K562 (cell line): ENCODE measurements around the gene AQR. TPM values are rescaled to one million over a fixed set of nuclear protein-coding genes. Genes with fewer than 3 reads are reported as not detected.

Source experiments
- BCOR ChIP-seq: fragments of 450-650 bp; IDR thresholded peaks from 2 replicates; pipeline ENCODE4 v1.6.1; 2016
- CHD2 ChIP-seq: IDR thresholded peaks from 2 replicates; pipeline ENCODE4 v1.6.1; 2011; ENCODE audit warnings: low read depth, low read length
- CHD7 ChIP-seq: fragments of 200-600 bp; sonication (generic); IDR thresholded peaks from one replicate; pipeline ENCODE4 v1.6.1; 2012; ENCODE audit warnings: mild to moderate bottlenecking, low read depth, low read length, inconsistent platforms
- GATAD2B ChIP-seq: fragments of 450-650 bp; IDR thresholded peaks from 2 replicates; pipeline ENCODE4 v1.6.1; 2017; ENCODE audit warnings: mild to moderate bottlenecking, borderline replicate concordance
- NCOR1 ChIP-seq: fragments of 450-650 bp; IDR thresholded peaks from 2 replicates; pipeline ENCODE4 v1.6.1; 2016; ENCODE audit warnings: mild to moderate bottlenecking, moderate library complexity
- RCOR1 ChIP-seq, 2 experiments: IDR thresholded peaks; 2 replicates each; pipeline ENCODE4 v1.6.1; 2012; ENCODE audit warnings: low read depth in 2 of 2, low read length in 2 of 2, borderline replicate concordance in 1 of 2, improper control_type of control experiment in 1 of 2
- ZNF407 ChIP-seq: fragments of 450-650 bp; IDR thresholded peaks from 2 replicates; pipeline ENCODE4 v1.6.1; 2016; ENCODE audit warnings: low read depth
- ZNF830 ChIP-seq: fragments of 250-450 bp; sonication (Bioruptor Pico); IDR thresholded peaks from 2 replicates; pipeline ENCODE4 v1.5.0; 2021; ENCODE audit warnings: mild to moderate bottlenecking
- polyA plus RNA-seq, 8 experiments: library from polyadenylated mRNA; depleted of rRNA in 4 of 8; stranded (reverse) in 5 of 8; unstranded in 3 of 8; fragments of >200 nt; fragmentation: Nextera tagmentation in 2 of 8; fragmentation: Illumina TruSeq in 1 of 8; extraction: Ambion mirVana in 2 of 8; extraction: Trizol in 1 of 8; gene quantifications; 2 replicates each; pipeline versions ENCODE4 v1.2.1 to v1.2.3, GENCODE V29; 2011 to 2014; ENCODE audit warnings: inconsistent platforms in 1 of 8, missing spikeins in 1 of 8
- total RNA-seq, 7 experiments: library from RNA; depleted of rRNA in 6 of 7; stranded (reverse); fragments of >200 nt in 6 of 7; fragmentation: Illumina TruSeq in 2 of 7; extraction: Trizol in 2 of 7; gene quantifications; 2 replicates each; pipeline versions ENCODE4 v1.2.1 to v1.2.3, GENCODE V29; 2011 to 2021; ENCODE audit warnings: low replicate concordance in 1 of 7

The AQR gene
- total and polyA plus RNA-seq, 9 of the 15 experiments (the other 6 are each of a cell fraction or from before 2014, with no cell fraction given): 22.0 to 62.9 (median 39.3) TPM

GRCh38 chr15:34969340-34970097 lies at the start of gene AQR (continued):
- TF ChIP-seq CHD7: no peak
- no peak for TF ChIP-seq ZNF407
- TF ChIP-seq GATAD2B: no peak
- TF ChIP-seq NCOR1: peak; percentile 7; the same call in 1 of the 2 replicates
- TF ChIP-seq ZNF830 (CRISPR knock-in tag): no peak
- peak; percentile 27; the same call in 1 of the 2 replicates for TF ChIP-seq CHD2
- no peak for TF ChIP-seq BCOR
- TF ChIP-seq RCOR1 (IDR thresholded peaks at IDR 0.05; ENCODE audit: borderline replicate concordance in 1 of 2, low read depth in 2 of 2, low read length in 2 of 2): peak in 1 of 2 experiments; percentile 70; a peak in 2 of 4 replicates
